HG02938 (cell line): Measurements from ENCODE around the gene GPATCH1.

Source experiments
- ATAC-seq: cut with Tn5 transposase; IDR thresholded peaks from one replicate; pipeline ENCODE4 v1.9.1; 2021; ENCODE audit warnings: mild to moderate bottlenecking, moderate library complexity; ENCODE audit not compliant: unreplicated experiment

GPATCH1 gene

GRCh38 chr19:33062902-33063301 is 18.1 kb upstream of the GPATCH1 start:
- ATAC-seq: no peak

GRCh38 chr19:33063356-33063752 is 17.6 kb upstream of the GPATCH1 start:
- no peak for ATAC-seq

DNA sequence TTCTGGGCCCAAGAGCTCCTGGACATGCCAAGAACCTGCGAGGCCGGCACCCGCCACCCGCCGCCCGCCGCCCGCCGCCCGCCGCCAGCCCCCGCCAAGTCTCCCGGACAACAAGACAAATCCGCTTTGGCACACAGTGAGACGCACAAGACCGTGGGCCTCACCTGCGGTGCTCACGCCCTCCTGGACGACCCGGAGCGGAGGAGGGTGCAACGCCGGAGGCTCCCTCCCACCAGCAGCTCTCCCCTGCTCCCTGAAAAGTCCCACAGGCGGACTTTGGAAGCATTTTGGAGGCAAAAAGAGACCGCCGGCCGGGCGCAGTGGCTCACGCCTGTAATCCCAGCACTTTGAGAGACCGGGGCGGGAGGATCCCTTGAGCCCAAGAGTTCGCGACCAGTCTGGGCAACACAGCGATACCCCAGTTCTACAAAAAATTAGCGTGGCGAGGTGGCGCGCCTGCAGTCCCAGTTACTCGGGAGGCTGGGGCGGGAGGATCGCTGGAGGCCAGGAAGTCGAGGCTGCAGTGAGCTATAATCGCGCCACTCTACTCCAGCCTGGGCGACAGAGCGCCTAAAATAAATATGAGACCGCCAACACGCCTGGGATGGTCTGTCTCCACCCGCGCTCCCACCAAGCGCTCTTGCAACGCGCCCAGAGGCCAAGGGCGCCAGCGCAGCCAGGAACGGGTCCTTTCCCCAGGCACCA is 17.1 kb upstream of the GPATCH1 start:
- ATAC-seq: no peak

DNA sequence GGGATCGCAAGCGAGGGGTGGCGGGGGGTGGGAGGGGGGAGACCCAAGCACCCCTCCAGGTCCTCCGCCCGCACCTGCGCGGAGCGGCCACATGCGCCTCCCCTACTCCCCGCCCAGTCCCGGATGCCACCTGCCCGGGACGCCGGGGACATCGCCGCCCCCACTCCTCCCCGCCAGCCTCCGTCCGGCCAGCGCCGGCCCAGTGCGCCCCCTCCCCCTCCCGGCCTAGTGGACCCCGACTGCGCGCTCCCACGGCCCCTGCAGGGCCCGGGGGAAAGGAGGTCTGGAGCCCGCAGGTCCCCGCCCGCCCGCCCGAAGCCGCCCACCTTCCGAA is 16.6 kb upstream of the GPATCH1 start:
- ATAC-seq: peak; percentile 41

DNA sequence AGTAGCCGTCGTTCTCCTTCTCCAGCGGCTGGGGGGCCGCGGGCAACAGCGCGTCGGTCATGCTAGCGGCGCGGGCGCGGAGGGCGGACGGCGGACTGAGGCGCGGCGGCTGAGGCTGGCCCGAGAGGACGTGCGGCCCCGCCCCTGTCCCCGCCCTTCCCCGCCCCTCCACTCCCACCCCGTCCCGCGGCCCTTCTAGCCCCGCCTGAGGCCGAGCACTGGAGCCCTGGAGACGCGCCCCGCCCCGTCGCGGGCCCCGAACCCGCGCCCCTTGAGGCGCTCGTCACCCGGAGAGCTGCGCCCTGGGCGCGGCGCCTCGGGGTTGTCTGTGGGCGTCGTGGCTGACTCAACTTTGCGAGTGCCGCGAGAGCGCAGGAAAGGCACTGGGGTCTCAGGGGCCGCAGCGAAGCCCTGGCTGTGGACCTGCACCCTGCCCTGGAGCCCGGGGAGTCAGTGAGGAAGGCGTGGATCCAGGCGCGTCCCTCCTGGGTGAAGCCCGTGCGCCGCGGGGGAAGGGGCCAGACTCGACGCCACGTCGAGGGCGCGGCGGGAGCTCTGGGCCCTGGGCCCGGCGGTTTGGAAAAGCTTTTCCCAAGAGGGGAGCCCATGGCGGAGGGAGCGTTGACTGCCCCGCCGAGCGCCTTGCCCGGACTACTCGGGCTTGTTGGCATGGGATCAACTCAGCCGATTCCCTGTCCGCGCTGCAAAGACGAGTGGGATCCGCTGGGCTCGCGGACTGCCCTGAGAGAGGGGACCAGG is 16.0 kb upstream of the GPATCH1 start, which contains the start of gene RHPN2:
TSS of gene RHPN2 (minus strand) at position 97 of the 759 bp plus-strand sequence. CDS start at position 61, 36 bp downstream.
- peak; percentile 59 for ATAC-seq

DNA sequence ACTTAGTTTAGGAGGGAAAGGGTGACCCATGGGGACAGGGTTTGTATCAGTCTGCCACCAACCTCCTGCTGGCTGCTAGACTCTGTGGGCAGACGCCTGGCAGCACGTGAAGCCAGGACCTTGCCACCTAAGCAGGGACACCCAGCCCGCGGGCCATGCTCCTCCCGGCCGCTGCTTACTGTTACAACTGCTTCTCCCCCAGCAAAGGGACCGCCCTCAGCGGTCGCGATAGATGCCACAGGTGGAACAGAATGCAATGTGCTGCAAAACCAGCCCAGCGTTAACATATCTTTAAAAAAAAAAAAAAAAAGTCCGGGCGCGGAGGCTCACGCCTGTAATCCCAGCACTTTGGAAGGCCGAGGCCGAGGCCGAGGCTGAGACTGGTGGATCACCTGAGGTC is 14.4 kb upstream of the GPATCH1 start:
- ATAC-seq: no peak

DNA sequence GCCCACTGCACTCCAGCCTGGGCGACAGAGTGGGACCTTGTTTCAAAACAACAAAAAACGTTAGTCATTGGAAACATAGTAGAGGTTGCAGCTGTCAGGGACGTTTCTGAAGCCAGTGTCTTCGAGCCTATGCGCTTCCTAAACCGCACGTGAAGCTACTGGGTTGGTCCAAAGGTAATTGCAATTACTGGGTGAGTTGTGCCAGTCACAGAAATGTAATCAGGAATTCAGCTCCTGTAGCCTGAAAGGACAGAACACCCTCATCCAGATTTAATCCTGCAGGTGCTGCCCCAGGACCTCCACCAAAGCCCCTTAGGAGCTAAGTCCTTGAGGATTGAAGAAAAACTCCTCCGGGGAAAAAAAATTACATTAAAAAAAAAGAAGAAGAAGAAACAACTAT is 13.9 kb upstream of the GPATCH1 start:
- no peak for ATAC-seq

DNA sequence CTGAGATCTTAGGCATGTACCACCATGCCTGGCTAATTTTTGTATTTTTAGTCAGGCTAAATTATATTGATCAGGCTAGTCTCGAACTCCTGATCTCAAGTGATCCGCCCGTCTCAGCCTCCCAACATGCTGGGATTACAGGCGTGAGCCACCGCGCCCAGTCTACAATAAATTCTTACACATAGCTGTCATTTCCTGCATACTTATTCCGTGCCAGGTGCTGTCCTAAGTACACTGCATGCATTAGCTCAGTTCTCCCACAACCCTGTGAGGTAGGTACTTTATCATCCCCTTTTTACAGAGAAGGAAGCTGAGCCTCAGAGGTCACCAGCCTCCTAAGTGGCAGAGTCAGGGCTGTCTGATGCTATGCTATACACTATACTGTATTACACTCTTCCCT is 9.1 kb upstream of the GPATCH1 start:
- no peak for ATAC-seq

GRCh38 chr19:33075519-33075918 is 5.5 kb upstream of the GPATCH1 start:
- no peak for ATAC-seq

DNA sequence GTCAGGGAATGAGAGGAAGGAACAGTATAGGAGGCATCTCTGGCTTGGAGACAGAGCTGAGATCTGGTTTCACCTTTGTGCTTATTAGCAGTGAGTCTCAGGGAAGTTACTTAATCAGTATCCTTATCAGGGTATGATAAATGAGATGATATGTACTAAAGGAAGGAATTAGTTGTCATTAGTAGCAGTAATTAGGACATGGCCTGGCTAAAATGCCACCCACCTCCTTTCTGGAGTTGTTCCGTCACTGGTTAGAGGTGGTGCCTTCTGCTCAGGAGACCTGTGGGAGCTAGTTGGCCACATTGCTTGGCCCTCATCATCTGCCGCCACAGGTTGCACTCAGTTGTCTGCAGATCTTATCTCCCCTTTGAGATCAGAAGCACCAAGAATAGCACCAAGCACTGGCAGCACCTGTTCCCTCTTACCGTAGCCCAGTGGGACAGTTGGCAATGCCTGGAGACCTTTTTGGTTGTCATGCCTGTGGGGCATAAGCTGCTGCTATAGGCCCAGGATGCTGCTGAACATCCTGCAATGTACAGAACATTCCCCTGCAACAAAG is 4.7 kb downstream of the GPATCH1 start:
- ATAC-seq: no peak

DNA sequence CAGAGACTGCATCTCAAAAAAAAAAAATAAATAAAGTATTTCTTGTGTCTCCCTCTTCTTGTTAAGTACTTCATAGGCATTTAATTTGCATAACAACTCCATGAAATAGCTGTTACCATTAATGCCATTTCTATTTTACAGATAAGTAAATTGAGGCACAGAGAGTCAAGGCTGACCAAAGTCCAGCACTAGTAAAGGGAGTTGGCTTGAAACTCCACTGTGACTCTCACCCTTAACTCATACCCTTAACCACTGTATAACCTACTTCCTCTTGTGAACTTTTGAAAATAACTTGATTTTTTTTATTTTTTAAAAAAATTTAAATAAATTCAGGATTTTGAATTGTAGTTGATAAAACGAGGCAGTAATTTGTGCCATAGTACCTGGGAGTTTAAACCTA is 6.0 kb downstream of the GPATCH1 start:
- ATAC-seq: no peak

DNA sequence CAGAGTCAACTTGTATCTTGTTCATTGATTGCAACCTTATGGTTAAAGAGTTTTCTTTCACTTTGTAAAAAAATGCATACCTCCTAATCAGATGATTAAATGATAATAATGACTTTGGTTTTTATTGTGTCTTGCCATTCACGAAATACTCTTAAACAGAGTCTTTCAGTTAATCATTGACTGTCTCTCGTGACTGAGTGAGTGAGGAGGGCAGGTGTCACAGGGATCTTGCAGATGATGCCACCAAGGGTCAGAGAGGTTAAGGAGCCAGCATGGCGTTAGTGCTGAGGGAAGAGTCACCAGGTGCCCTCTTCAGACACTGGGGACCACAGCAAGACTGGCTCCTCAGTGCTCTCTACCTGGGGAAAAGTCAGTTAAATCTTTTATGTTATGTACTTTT is 8.0 kb downstream of the GPATCH1 start:
- ATAC-seq: no peak

DNA sequence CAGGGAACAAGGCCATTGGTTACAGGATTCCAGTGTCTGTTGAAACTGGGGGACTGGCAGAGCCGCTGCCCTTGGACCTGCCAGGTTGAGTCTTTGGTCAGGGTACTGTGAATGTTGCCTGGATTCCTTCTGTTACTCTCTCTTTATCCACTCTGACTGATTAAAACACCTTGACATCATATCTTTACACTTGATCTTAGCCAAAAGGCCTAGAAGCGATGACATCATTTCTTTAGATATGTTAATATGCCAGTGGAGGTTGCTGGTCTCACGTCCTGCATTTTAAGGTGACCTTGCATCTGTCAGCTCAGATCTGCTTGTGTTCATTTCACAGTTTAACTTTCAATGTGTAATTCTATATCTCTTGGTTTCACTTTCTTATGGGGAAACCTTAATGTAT is 9.2 kb downstream of the GPATCH1 start:
- no peak for ATAC-seq

GRCh38 chr19:33093420-33094210 is 12.6 kb downstream of the GPATCH1 start:
- ATAC-seq: no peak

DNA sequence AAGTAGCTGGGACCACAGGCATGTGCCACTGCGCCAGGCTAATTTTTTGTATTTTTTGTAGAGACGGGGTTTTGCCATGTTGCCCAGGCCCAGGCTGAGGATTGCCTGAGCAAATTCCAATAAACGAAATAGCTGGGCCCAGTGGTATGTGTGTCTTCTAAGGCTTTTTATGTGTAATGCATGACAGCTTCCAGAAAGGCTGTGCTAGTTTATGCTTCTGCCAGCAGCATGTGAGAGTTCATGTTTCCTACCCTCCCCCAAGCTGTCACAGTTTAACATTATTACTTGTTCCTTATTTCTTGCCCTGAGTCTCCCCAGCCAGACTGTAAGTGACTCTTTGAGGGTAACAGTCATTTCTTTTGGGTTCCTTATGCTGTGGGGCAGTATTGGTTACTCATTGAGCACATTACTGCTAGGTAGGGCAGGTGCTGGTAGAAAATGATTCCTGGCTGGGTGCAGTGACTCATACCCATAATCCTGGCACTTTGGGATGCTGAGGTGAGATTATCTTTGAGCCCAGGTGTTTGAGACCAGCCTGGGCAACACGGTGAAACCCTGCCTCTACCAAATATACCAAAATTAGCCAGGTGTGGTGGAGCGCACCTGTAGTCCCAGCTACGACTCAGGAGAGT is 13.6 kb downstream of the GPATCH1 start:
- no peak for ATAC-seq

DNA sequence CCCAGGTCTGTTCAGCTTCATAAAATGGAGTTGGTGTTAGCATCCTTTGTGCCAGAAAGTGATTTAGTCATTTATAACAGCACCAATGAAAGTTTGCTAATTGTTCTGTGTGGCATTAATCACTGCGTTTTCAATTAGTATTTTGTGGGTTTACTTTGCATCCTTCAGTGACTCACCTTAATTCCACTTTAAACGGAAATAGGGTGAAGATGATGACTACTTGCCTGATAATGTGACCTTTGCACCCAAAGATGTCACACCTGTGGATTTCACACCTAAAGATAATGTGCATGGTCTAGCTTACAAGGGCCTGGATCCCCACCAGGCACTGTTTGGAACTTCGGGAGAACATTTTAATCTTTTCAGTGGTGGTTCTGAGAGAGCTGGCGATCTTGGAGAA is 15.0 kb downstream of the GPATCH1 start:
- ATAC-seq: no peak

DNA sequence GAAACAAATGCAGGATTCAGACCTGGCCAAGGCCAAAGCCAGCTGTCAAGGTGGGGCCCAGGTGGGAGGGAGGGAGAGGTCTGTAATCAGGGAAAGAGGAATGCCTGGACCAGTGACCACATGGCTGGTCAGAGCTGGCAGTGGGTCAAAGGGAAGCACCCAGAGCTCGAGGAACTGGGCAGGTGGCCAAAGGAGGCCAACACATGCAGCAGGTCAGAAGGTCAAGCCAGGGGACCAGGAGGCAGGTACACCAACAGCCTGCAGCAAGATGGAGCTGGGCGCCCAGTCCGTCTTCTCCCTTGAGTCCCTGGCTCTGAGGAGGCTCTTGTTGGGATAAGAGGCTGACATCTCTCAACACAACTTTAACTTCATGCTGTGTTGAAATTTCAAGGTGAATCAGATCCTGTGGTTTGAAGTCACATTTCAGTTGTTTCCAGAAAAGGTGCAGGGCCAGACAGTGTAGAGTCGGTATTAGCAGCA is 17.1 kb downstream of the GPATCH1 start:
- no peak for ATAC-seq

DNA sequence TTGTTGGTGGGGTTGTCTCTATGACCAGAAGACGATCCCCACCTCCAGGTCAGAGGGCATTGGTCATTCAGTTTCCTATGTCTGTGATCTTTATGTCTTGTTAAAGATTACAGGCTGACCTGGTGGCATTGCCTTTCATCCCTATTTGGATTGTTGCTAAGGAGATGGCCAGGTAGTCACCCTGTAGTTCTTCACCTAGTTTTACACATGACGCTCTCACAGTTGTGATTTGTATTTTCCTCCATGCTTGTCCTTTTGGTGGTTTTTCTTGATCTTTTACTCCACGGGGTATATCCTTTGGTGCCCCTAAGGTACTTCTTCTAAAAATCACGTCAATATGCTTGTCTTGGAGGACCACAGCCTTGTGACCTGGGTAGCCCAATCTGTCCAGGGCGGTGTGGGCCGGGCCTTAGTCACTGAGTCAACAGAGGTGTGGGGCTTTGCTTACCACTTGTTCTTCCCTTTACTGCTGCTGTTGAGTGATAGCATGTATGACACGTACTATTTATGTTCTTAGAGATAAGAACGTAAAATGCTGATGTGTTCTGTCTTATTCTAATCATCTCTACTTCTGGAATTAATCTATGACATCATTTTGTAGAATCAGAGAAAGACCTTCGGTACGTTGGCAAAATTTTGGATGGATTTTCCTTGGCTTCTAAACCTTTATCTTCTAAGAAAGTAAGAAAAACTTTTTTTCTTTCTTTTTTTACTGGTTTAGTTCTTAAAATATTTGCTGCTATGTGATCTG is 20.1 kb downstream of the GPATCH1 start:
- ATAC-seq: no peak

GRCh38 chr19:33102893-33103292 is 21.9 kb downstream of the GPATCH1 start:
- ATAC-seq: no peak

DNA sequence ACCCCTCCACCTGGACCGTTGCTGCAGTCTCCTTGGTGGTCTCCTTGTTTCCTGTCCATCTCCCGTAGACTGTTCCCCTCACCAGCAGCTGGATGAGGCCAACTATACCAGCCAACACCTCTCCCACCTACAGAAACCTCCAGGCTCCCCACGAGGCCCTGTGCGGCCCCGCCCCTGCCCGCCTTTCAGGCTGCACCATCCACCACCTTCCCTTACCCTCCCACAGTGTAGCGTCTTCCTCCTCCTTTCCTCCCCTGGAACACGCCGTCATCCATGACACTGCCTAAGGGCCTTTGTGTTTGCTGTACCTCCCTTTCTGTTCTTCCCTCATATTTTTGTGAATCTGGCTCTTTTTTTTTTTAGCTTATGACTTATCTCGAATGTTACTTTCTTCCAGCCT is 27.2 kb downstream of the GPATCH1 start:
- ATAC-seq: no peak
